Chondrocyte (in vitro differentiated cells): ENCODE data around the gene IL16. TPM values are rescaled to one million over a fixed set of nuclear protein-coding genes. Genes with fewer than 3 reads are reported as not detected.
A peak's percentile ranks its signal among the peaks of the same experiment; 100 is the strongest.

ENCODE experiments used
- DNase-seq: peaks from one replicate; pipeline ENCODE4 v3.0.0; 2021; ENCODE audit warnings: mixed read lengths, low spot score
- H3K27ac Mint-ChIP-seq: one replicate; pipeline ENCODE4 v1.8.0; 2021; ENCODE audit warnings: mild to moderate bottlenecking, moderate library complexity, mixed read lengths; ENCODE audit not compliant: unreplicated experiment
- H3K27me3 Mint-ChIP-seq: 2 replicates; pipeline ENCODE4 v1.8.0; 2021; ENCODE audit warnings: low read depth, mixed read lengths
- H3K36me3 Mint-ChIP-seq: 2 replicates; pipeline ENCODE4 v1.8.0; 2021; ENCODE audit warnings: low read depth, mixed read lengths
- H3K4me1 Mint-ChIP-seq: 2 replicates; pipeline ENCODE4 v1.8.0; 2021; ENCODE audit warnings: low read depth, mild to moderate bottlenecking, mixed read lengths
- H3K4me3 Mint-ChIP-seq: one replicate; pipeline ENCODE4 v1.8.0; 2021; ENCODE audit warnings: mild to moderate bottlenecking, moderate library complexity, mixed read lengths; ENCODE audit not compliant: unreplicated experiment
- H3K9me3 Mint-ChIP-seq: 2 replicates; pipeline ENCODE4 v1.8.0; 2021; ENCODE audit warnings: low read depth, mixed read lengths
- total RNA-seq: library from RNA; stranded (reverse); gene quantifications from 3 replicates; pipeline ENCODE4 v1.2.1, GENCODE V29; 2021
- TF ChIP-seq, protein P1 (sequence below): fragments of 200-600 bp; sonication (generic); IDR thresholded peaks from 2 replicates; pipeline ENCODE4 v1.5.0; 2021; ENCODE audit warnings: antibody characterized with exemption, mild to moderate bottlenecking, moderate library complexity

Gene IL16
- total RNA-seq, 1 donor from 2014 or later, result 2.0 TPM

DNA sequence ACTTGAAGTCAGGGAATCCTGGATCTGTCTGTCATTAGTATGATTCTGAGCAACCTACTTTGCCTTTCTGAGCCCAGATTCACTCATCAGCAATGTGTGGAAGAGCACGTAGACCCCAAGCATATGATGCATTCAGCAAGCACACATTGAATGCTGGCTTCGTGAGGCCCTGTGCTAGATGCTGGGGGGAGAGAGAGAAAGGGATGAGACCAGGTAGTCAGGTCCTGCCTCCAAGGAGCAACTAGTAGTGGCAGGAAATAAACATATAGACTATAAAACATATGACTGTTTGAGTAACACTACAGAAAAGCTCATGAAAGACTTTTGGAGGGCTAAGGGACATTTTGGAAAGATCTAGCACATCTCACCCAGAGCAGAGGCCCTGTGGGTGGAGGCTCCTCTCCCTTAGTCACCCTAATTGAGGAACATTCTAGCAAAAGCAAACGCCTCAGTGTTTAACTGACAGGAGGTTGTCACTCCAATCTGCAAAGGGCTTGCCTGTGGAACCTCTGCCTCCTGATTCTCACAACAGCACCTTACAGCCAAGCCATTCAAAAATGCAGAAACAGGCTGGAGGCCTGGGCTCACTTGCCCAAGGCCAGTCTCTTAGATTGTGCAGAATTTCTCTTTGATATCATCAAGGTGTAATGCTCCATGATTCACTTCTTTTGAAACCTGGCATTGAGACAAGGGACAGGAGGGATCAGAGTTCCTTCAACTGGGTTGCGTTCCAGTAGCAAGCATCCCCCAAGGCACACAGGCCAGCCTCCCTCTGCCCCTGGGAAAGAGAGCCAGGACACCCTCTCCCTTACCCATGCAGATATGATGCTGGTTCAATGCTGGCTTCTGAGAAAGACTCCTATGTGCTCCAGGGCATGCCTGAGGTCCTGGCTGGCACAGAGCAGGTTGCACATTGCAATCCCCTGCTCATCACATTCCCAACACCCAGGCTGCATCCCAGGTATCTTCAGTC lies 101.2 kb downstream of the IL16 start:
- Mint-ChIP-seq H3K9me3 (no peaks in the 10 kb centered on the region), H3K27ac (peak overlapping the region; percentile 34), H3K4me1 (peaks cover 13% of the 10 kb centered on the region), H3K27me3 (peaks cover 12% of the 10 kb centered on the region), H3K4me3 (no peak overlapping the region), H3K36me3 (peaks cover 4% of the 10 kb centered on the region)
- no peak for DNase-seq
- TF ChIP-seq, protein P1, sequence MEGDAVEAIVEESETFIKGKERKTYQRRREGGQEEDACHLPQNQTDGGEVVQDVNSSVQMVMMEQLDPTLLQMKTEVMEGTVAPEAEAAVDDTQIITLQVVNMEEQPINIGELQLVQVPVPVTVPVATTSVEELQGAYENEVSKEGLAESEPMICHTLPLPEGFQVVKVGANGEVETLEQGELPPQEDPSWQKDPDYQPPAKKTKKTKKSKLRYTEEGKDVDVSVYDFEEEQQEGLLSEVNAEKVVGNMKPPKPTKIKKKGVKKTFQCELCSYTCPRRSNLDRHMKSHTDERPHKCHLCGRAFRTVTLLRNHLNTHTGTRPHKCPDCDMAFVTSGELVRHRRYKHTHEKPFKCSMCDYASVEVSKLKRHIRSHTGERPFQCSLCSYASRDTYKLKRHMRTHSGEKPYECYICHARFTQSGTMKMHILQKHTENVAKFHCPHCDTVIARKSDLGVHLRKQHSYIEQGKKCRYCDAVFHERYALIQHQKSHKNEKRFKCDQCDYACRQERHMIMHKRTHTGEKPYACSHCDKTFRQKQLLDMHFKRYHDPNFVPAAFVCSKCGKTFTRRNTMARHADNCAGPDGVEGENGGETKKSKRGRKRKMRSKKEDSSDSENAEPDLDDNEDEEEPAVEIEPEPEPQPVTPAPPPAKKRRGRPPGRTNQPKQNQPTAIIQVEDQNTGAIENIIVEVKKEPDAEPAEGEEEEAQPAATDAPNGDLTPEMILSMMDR, result no peak

DNA sequence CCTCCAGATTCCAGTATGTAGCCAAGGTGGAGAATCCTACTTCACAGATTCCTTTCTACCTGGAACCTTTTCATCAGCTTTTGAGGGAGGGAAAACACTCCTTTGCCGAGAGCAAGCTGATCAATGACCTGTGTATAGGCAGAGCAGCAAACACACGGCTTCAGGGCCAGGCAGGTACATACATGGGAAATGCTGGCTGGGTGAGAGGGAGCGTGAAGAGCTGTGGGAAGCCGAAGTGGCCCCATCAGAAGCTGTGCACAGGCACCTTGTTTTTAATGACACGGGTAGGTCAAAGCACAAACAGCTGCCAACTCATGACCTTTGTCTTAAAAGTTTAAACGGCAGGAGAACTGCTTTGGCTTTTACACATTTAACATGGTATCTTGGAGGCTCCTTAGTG lies 101.9 kb downstream of the IL16 start:
- TF ChIP-seq, protein P1, result no peak
- Mint-ChIP-seq H3K36me3 (peaks cover 4% of the 10 kb centered on the region), H3K4me1 (peaks cover 13% of the 10 kb centered on the region), H3K9me3 (no peaks in the 10 kb centered on the region), H3K27me3 (peaks cover 12% of the 10 kb centered on the region), H3K4me3 (no peak overlapping the region), H3K27ac (no peak overlapping the region)
- DNase-seq, result no peak

DNA sequence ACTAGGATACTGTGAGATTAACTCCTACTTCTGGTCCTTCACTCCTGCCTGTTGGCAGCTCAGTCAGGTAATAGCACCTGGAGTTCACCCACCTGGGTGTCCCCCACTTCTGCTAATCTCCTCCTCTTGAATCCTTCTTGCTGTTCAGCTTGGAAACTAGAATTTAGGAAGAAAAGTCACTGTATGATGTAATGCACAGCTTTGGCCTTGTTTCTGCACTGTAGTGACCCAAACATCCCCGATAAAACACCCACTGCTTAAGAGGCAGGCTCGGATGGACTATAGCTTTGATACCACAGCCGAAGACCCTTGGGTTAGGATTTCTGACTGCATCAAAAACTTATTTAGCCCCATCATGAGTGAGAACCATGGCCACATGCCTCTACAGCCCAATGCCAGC lies 102.5 kb downstream of the IL16 start:
- Mint-ChIP-seq H3K4me3 (no peak overlapping the region), H3K27me3 (peaks cover 10% of the 10 kb centered on the region), H3K9me3 (no peaks in the 10 kb centered on the region)

DNA sequence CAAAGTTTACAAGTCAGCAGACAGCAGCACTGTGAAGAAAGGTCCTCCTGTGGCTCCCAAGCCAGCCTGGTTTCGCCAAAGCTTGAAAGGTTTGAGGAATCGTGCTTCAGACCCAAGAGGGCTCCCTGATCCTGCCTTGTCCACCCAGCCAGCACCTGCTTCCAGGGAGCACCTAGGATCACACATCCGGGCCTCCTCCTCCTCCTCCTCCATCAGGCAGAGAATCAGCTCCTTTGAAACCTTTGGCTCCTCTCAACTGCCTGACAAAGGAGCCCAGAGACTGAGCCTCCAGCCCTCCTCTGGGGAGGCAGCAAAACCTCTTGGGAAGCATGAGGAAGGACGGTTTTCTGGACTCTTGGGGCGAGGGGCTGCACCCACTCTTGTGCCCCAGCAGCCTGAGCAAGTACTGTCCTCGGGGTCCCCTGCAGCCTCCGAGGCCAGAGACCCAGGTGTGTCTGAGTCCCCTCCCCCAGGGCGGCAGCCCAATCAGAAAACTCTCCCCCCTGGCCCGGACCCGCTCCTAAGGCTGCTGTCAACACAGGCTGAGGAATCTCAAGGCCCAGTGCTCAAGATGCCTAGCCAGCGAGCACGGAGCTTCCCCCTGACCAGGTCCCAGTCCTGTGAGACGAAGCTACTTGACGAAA lies 103.1 kb downstream of the IL16 start:
- peaks cover 9% of the 10 kb centered on the region for H3K27me3 Mint-ChIP-seq
- TF ChIP-seq, protein P1, result no peak
- H3K4me3 Mint-ChIP-seq, result no peak overlapping the region
- DNase-seq, result no peak
- no peaks in the 10 kb centered on the region for H3K9me3 Mint-ChIP-seq
- no peak overlapping the region for H3K27ac Mint-ChIP-seq
- H3K36me3 Mint-ChIP-seq, result peaks cover 3% of the 10 kb centered on the region
- peaks cover 22% of the 10 kb centered on the region for H3K4me1 Mint-ChIP-seq

More for the DNA sequence above, 102.5 kb downstream of the IL16 start:
- Mint-ChIP-seq H3K36me3 (peaks cover 4% of the 10 kb centered on the region), H3K27ac (no peak overlapping the region), H3K4me1 (peaks cover 18% of the 10 kb centered on the region)
- DNase-seq, result no peak
- TF ChIP-seq, protein P1, result no peak

DNA sequence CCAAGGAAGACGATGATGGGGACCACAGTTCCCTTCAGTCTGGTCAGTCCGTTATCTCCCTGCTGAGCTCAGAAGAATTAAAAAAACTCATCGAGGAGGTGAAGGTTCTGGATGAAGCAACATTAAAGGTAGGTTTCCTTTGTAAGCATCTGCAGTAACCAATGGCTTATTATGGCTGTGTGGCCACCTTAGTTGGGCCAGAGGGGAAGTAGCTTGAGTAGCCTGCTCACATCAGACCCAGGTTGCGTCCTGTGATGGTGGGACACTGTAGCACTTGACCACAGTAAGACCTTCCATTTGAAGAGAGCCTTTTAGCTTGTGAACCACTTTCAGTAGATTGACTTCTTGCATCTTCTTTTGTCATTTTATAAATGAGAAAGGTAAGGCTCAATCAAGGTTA lies 104.7 kb downstream of the IL16 start:
- TF ChIP-seq, protein P1, result no peak
- H3K36me3 Mint-ChIP-seq, result peaks cover 5% of the 10 kb centered on the region
- peaks cover 21% of the 10 kb centered on the region for H3K4me1 Mint-ChIP-seq
- DNase-seq, result no peak
- H3K4me3 Mint-ChIP-seq, result no peak overlapping the region
- H3K27me3 Mint-ChIP-seq, result peaks cover 5% of the 10 kb centered on the region
- no peak overlapping the region for H3K27ac Mint-ChIP-seq
- H3K9me3 Mint-ChIP-seq, result no peaks in the 10 kb centered on the region
